C4-2B (cell line): ENCODE data around the gene XYLT1.

Source experiments
- CTCF ChIP-seq: fragments of 450-650 bp; conservative IDR thresholded peaks from 2 replicates; pipeline ENCODE4 v1.5.1; 2017; ENCODE audit warnings: mild to moderate bottlenecking
- ZFX ChIP-seq: fragments of 450-650 bp; IDR thresholded peaks from 2 replicates; pipeline ENCODE4 v1.6.1; 2017

- no peak for TF ChIP-seq CTCF
- TF ChIP-seq ZFX, result no peak
Measured at GRCh38 chr16:17269439-17269838, 201.3 kb downstream of the XYLT1 start.
